GM12878 (cell line): ENCODE results near the gene TBC1D1.
A peak's percentile ranks its signal among the peaks of the same experiment; 100 is the strongest.

Source experiments
- BACH1 ChIP-seq: fragments of 450-650 bp; IDR thresholded peaks from 2 replicates; pipeline ENCODE4 v1.6.1; 2017; ENCODE audit warnings: mild to moderate bottlenecking, borderline replicate concordance
- BCL3 ChIP-seq: IDR thresholded peaks from 2 replicates; pipeline ENCODE4 v1.6.1; 2011; ENCODE audit warnings: borderline replicate concordance, low read depth, mild to moderate bottlenecking, moderate library complexity, low read length; ENCODE audit not compliant: insufficient read depth, poor library complexity, severe bottlenecking
- DPF2 ChIP-seq: fragments of 450-650 bp; IDR thresholded peaks from 2 replicates; pipeline ENCODE4 v1.6.1; 2017; ENCODE audit warnings: mild to moderate bottlenecking
- HDAC2 ChIP-seq: fragments of 200-600 bp; sonication (generic); IDR thresholded peaks from 2 replicates; pipeline ENCODE4 v1.6.1; 2017
- HDGF ChIP-seq: fragments of 450-650 bp; IDR thresholded peaks from 2 replicates; pipeline ENCODE4 v1.6.1; 2016; ENCODE audit warnings: antibody characterized with exemption
- SMC3 ChIP-seq: IDR thresholded peaks from 2 replicates; pipeline ENCODE4 v1.6.1; 2011; ENCODE audit warnings: low read length, improper control_type of control experiment, borderline replicate concordance
- TF ChIP-seq, protein P1 (sequence below), 3 experiments: IDR thresholded peaks in 2 of 3; conservative IDR thresholded peaks in 1 of 3; 2 replicates each; pipeline ENCODE4 v1.5.1; 2011; ENCODE audit warnings: low read depth in 3 of 3, low read length in 3 of 3, mild to moderate bottlenecking in 3 of 3, control low read depth in 2 of 3, moderate library complexity in 2 of 3, inconsistent platforms in 1 of 3, mixed read lengths in 1 of 3; ENCODE audit not compliant: control insufficient read depth in 2 of 3, insufficient read depth in 1 of 3; ENCODE audit errors: extremely low read depth in 1 of 3
- TF ChIP-seq, protein P2 (sequence below): fragments of 450-650 bp; IDR thresholded peaks from 2 replicates; pipeline ENCODE4 v1.6.1; 2017; ENCODE audit warnings: borderline replicate concordance

DNA sequence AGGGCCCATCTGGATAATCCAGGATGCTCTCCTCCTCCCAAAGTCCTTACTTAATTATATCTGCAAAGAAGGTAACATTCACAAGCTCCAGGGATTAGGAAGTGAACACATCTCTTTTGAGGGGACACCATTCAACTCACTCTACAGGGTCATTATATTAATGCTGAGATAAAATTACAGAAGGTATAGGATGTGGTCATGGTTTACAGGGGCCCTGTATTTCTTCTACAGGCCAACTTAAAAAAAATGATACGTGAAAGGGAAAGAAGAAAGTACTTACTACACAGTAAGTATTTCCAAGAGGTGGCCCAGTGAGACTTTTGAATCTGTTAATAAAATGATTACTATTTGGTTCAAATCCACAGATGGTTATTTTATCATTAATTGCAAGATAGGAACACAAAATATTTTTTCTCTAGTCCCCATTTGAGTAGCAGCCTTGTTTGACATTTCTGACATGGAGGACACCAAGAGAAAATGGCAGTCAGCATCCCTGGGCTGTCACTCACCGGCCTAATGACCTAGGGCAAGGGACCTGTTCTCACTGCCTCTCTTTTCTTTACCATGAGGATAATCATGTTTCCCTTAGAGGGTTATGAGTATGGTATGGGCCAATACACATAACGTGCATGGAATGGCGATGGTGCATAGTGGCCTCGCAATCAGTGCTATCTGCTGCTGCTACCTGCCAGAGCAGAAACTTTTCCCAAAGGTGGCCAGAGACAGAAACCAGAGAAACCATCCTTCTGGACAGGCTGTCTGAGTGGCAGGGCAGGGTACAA lies 209.8 kb downstream of the TBC1D1 start:
- no peak for TF ChIP-seq BACH1
- TF ChIP-seq, protein P1, sequence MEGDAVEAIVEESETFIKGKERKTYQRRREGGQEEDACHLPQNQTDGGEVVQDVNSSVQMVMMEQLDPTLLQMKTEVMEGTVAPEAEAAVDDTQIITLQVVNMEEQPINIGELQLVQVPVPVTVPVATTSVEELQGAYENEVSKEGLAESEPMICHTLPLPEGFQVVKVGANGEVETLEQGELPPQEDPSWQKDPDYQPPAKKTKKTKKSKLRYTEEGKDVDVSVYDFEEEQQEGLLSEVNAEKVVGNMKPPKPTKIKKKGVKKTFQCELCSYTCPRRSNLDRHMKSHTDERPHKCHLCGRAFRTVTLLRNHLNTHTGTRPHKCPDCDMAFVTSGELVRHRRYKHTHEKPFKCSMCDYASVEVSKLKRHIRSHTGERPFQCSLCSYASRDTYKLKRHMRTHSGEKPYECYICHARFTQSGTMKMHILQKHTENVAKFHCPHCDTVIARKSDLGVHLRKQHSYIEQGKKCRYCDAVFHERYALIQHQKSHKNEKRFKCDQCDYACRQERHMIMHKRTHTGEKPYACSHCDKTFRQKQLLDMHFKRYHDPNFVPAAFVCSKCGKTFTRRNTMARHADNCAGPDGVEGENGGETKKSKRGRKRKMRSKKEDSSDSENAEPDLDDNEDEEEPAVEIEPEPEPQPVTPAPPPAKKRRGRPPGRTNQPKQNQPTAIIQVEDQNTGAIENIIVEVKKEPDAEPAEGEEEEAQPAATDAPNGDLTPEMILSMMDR (IDR thresholded peaks at IDR 0.05 in 2 of 3, conservative IDR thresholded peaks at IDR 0.05 in 1 of 3; ENCODE audit: control insufficient read depth in 2 of 3, extremely low read depth in 1 of 3, insufficient read depth in 1 of 3, low read depth in 3 of 3, low read length in 3 of 3), result no peak
- peak; percentile 13 for TF ChIP-seq BCL3
- TF ChIP-seq, protein P2, sequence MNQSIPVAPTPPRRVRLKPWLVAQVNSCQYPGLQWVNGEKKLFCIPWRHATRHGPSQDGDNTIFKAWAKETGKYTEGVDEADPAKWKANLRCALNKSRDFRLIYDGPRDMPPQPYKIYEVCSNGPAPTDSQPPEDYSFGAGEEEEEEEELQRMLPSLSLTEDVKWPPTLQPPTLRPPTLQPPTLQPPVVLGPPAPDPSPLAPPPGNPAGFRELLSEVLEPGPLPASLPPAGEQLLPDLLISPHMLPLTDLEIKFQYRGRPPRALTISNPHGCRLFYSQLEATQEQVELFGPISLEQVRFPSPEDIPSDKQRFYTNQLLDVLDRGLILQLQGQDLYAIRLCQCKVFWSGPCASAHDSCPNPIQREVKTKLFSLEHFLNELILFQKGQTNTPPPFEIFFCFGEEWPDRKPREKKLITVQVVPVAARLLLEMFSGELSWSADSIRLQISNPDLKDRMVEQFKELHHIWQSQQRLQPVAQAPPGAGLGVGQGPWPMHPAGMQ, result no peak
- TF ChIP-seq SMC3, result no peak
- TF ChIP-seq HDAC2, result no peak
- no peak for TF ChIP-seq HDGF
- TF ChIP-seq DPF2, result no peak
